Activated CD8-positive, alpha-beta memory T cell treated with anti-CD3 and anti-CD28 coated beads, Interleukin-2, amount 50 U/mL, for 24 hours (primary cell): ENCODE measurements around the gene CTU1.

Source experiments
- DNase-seq: peaks from one replicate; pipeline ENCODE4 v3.0.0-alpha.2; 2020; ENCODE audit errors: extremely low read depth

The CTU1 gene

GRCh38 chr19:51131780-51132680 lies 23.8 kb upstream of the CTU1 start:
- no peak for DNase-seq

- no peak for DNase-seq
These were observed 21.5 kb upstream of the CTU1 start for GRCh38 chr19:51129716-51130115.

GRCh38 chr19:51128227-51128626 lies 20.0 kb upstream of the CTU1 start:
- no peak for DNase-seq

- DNase-seq = no peak
These were observed 19.5 kb upstream of the CTU1 start for GRCh38 chr19:51127755-51128154.

GRCh38 chr19:51127032-51127431 lies 18.8 kb upstream of the CTU1 start:
- DNase-seq = no peak

GRCh38 chr19:51125421-51126075 lies 17.3 kb upstream of the CTU1 start:
- DNase-seq = no peak

- DNase-seq = no peak
These were observed 16.5 kb upstream of the CTU1 start, which contains the start of gene SIGLEC9 for GRCh38 chr19:51124729-51125128. Gene SIGLEC9, plus strand, starts transcription at chr19:51124906. Its CDS starts 69 bp downstream, at chr19:51124975.

- DNase-seq = no peak
These were observed 16.0 kb upstream of the CTU1 start for GRCh38 chr19:51124216-51124615.

- DNase-seq = no peak
These were observed 15.6 kb upstream of the CTU1 start for GRCh38 chr19:51123802-51124201.

GRCh38 chr19:51123381-51123800 lies 15.2 kb upstream of the CTU1 start:
- no peak for DNase-seq

GRCh38 chr19:51122112-51122981 lies 14.1 kb upstream of the CTU1 start:
- no peak for DNase-seq

- DNase-seq = no peak
These were observed 13.0 kb upstream of the CTU1 start for GRCh38 chr19:51121257-51121656.

GRCh38 chr19:51120160-51120559 lies 12.0 kb upstream of the CTU1 start:
- DNase-seq = no peak

GRCh38 chr19:51119611-51120010 lies 11.4 kb upstream of the CTU1 start:
- no peak for DNase-seq

GRCh38 chr19:51119101-51119500 lies 10.9 kb upstream of the CTU1 start:
- no peak for DNase-seq

- DNase-seq = no peak
These were observed 8.6 kb upstream of the CTU1 start for GRCh38 chr19:51116736-51117286.

- DNase-seq = no peak
These were observed 6.0 kb upstream of the CTU1 start for GRCh38 chr19:51114087-51114729.

GRCh38 chr19:51111606-51112005 lies 3.4 kb upstream of the CTU1 start:
- no peak for DNase-seq

GRCh38 chr19:51110666-51110971 lies 2.4 kb upstream of the CTU1 start:
- DNase-seq = no peak

- DNase-seq = no peak
These were observed 567 bp upstream of the CTU1 start for GRCh38 chr19:51108805-51109146.

- DNase-seq = no peak
These were observed 673 bp downstream of the CTU1 start for GRCh38 chr19:51107406-51108065.
